ENCODE results near the gene TPP1.

- TF ChIP-seq CTCF (IDR thresholded peaks at IDR 0.05; ENCODE audit: low read length) (no peak), EZH2phosphoT487 (IDR thresholded peaks at IDR 0.05; ENCODE audit: low read length) (no peak)
Measured at GRCh38 chr11:6588018-6588417, 31.2 kb downstream of the TPP1 start.
